BLaER1 treated with 17β-estradiol and CSF1 and Interleukin-3, amounts not matched to agents 10 nM and 100 nM (cell line): ENCODE results near the gene GMDS.

Source experiments
- H3K27ac ChIP-seq, 11 experiments: shearing (Covaris generic); formaldehyde crosslinking; 2 replicates each; pipeline ENCODE4 v1.8.1; 2022
- H3K27me3 ChIP-seq, 11 experiments: shearing (Covaris generic); formaldehyde crosslinking; 2 replicates each; pipeline ENCODE4 v1.8.1; 2022
- H3K36me3 ChIP-seq, 11 experiments: shearing (Covaris generic); formaldehyde crosslinking; 2 replicates each; pipeline ENCODE4 v1.8.1; 2022
- H3K4me1 ChIP-seq, 10 experiments: shearing (Covaris generic); formaldehyde crosslinking; 2 replicates each; pipeline ENCODE4 v1.8.1; 2022
- H3K4me2 ChIP-seq, 11 experiments: shearing (Covaris generic); formaldehyde crosslinking; 2 replicates each; pipeline ENCODE4 v1.8.1; 2022
- H3K4me3 ChIP-seq, 10 experiments: shearing (Covaris generic); formaldehyde crosslinking; 2 replicates each; pipeline ENCODE4 v1.8.1; 2022
- H3K9ac ChIP-seq, 11 experiments: shearing (Covaris generic); formaldehyde crosslinking; 2 replicates each; pipeline ENCODE4 v1.8.1; 2022
- H3K9me3 ChIP-seq, 11 experiments: shearing (Covaris generic); formaldehyde crosslinking; replicated peaks in 1 of 11; 2 replicates each; pipeline ENCODE4 v1.8.1; 2022
- H4K20me1 ChIP-seq, 11 experiments: shearing (Covaris generic); formaldehyde crosslinking; 2 replicates each; pipeline ENCODE4 v1.8.1; 2022
- Cebpa-rat ChIP-seq, 11 experiments: shearing (Covaris generic); IDR thresholded peaks; 2 replicates each; pipeline ENCODE4 v1.8.1; 2022

The GMDS gene

DNA sequence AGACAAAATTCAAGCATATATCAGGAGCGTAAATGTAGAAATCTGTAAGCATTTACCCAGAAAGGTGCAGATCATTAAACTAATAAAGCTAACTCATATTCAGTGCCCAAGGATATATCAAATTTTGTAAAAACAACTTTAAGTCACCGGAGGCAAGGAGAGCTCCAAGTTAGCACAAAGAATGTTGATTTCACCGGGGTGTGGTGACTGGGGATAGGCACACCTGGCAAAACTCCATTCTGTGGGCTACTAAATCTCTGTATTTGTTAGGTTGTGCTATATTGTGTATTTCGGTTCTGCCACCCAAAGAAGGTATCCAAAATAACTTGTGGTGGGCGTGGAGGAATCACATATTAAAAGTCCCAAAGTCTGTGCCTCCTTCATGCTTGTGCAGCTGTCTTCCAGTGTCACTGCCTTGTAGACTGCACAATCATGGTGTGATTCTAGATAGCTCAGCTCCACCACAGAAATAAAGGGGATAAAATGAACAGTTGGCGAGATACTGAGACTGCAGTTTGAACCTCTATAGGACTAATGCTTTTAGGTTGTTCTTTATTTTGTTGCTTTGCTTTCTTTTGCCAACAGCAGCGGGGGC, 111.6 kb downstream of the GMDS start:
- peaks cover 0 to 8% (median 0%) of the 10 kb centered on the region in 10 experiments; a peak in 5 of 20 replicates for H3K4me1 ChIP-seq
- H3K4me3 ChIP-seq: no peak overlapping the region
- peaks cover 0 to 6% (median 0%) of the 10 kb centered on the region in 11 experiments; a peak in 1 of 22 replicates for H4K20me1 ChIP-seq
- H3K4me2 ChIP-seq: no peak overlapping the region
- H3K9ac ChIP-seq: no peak overlapping the region
- TF ChIP-seq Cebpa-rat (IDR thresholded peaks at IDR 0.05): no peak
- H3K27me3 ChIP-seq: no peaks in the 10 kb centered on the region
- no peaks in the 10 kb centered on the region for H3K36me3 ChIP-seq
- H3K27ac ChIP-seq: no peak overlapping the region
- no peaks in the 10 kb centered on the region for H3K9me3 ChIP-seq

DNA sequence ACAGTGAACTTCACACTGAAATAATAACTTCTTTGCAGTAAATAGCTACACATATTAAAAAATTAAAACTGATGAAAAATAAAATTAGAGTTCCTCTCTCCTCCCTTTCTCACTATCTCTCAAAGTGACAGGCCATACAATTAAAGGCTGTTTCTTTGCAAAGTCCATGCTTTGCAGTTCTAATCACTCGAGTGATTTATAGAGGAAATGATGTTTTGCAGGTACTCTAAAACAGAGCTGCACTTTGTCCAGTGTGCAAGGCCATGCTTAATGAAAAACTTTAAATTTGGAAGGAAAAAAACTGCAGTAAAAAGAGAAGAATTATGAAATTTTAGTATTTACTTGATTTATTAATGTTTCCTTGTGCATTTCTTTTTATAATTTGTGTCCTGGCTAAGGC, 112.5 kb downstream of the GMDS start:
- Histone ChIP-seq H3K4me1 (peaks cover 0 to 17% (median 4%) of the 10 kb centered on the region in 10 experiments; a peak in 13 of 20 replicates), H3K27me3 (no peaks in the 10 kb centered on the region), H3K4me3 (no peak overlapping the region), H4K20me1 (peaks cover 0 to 6% (median 0%) of the 10 kb centered on the region in 11 experiments; a peak in 1 of 22 replicates), H3K36me3 (no peaks in the 10 kb centered on the region), H3K4me2 (no peak overlapping the region), H3K27ac (no peak overlapping the region), H3K9ac (no peak overlapping the region), H3K9me3 (no peaks in the 10 kb centered on the region)
- TF ChIP-seq Cebpa-rat (IDR thresholded peaks at IDR 0.05): no peak

DNA sequence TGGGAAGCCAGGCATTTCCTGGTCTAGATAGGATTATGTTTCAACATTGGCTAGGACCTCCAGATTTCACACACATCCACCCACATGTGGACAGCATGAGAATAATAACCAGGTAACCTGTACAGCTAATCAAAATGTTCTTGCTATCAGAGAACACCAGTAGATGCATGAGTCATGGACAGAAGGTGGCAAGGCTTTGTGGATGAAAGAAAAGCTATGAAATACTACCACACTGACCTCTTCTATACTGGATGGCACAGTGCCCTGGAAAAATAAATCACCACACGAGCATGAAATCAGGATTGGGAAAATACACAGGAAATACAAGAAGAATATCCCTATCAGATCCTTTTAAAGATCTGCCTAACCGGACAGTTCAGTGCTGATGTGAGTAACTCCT, 113.0 kb downstream of the GMDS start:
- no peaks in the 10 kb centered on the region for H3K36me3 ChIP-seq
- H3K27ac ChIP-seq: no peak overlapping the region
- no peak overlapping the region for H3K4me3 ChIP-seq
- H3K4me1 ChIP-seq: peaks cover 3 to 22% (median 9%) of the 10 kb centered on the region in 10 experiments; a peak in 17 of 20 replicates
- peaks cover 0 to 6% (median 0%) of the 10 kb centered on the region in 11 experiments; a peak in 1 of 22 replicates for H4K20me1 ChIP-seq
- H3K27me3 ChIP-seq: no peaks in the 10 kb centered on the region
- H3K9ac ChIP-seq: no peak overlapping the region
- TF ChIP-seq Cebpa-rat (IDR thresholded peaks at IDR 0.05): no peak
- no peak overlapping the region for H3K4me2 ChIP-seq
- H3K9me3 ChIP-seq: no peaks in the 10 kb centered on the region

DNA sequence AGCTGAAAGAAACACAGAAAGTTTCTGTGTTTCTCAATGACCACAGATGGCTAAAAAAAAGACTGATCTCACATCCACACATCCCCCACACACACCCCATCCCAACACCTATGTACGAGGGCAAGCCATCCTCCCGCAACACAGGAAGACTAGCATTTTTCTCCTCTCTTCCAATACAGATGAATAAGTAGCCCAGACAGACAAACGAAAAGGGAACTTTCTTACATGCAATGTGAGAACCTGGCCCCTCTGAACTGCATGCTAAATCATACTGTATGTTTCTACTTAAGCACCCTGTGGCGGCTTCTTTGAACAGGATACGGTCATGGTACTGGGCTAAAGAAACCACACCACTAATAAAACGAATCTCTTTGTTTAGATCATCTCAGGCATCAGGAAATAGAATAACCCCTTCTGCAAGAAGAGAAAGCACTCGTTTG, 116.2 kb downstream of the GMDS start:
- Histone ChIP-seq H3K4me2 (peak overlapping the region in 2 of 11 experiments; percentile 13 to 75; a peak in 2 of 22 replicates), H3K4me1 (peaks cover 6 to 31% (median 16%) of the 10 kb centered on the region in 10 experiments; a peak in 17 of 20 replicates), H3K9ac (no peak overlapping the region), H4K20me1 (peaks cover 0 to 5% (median 0%) of the 10 kb centered on the region in 11 experiments; a peak in 1 of 22 replicates), H3K36me3 (peaks cover 0 to 4% (median 0%) of the 10 kb centered on the region in 11 experiments; a peak in 3 of 22 replicates), H3K27ac (no peak overlapping the region), H3K4me3 (no peak overlapping the region), H3K9me3 (no peaks in the 10 kb centered on the region), H3K27me3 (no peaks in the 10 kb centered on the region)
- TF ChIP-seq Cebpa-rat (IDR thresholded peaks at IDR 0.05): no peak

DNA sequence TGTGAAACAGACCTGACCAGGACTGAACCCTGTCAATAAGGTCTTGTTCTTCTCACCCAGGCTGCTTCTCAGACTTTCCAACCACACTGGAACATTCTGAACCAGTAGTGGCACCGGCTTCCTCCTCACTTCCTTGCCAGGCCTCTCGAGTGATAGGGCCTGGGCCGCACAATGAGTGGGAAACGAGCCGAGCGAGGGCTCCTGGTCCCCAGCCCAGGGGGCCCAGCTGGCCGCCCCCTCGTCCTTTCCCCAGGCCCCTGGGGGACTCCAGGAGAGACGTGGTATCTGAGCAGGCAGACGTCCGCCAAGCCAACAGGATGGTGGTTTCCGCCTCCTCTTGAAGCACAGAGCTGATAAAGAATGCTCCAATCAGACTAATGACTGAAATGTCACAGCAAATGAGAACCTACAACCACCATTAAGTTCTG, 117.9 kb downstream of the GMDS start:
- Histone ChIP-seq H3K9ac (peak overlapping the region in 7 of 11 experiments; percentile 13 to 57 (median 37); a peak in 9 of 22 replicates), H3K4me1 (peaks cover 6 to 31% (median 16%) of the 10 kb centered on the region in 10 experiments; a peak in 17 of 20 replicates), H3K27ac (peak overlapping the region in 8 of 11 experiments; percentile 39 to 67 (median 50); a peak in 14 of 22 replicates), H3K4me3 (peak overlapping the region in 4 of 10 experiments; percentile 17 to 55 (median 26); a peak in 4 of 20 replicates), H3K9me3 (peaks cover 0 to 6% (median 0%) of the 10 kb centered on the region in 11 experiments; a peak in 3 of 22 replicates), H3K27me3 (no peaks in the 10 kb centered on the region), H4K20me1 (0 out of 22 replicates have a peak, but pooled peaks cover 0 to 4% (median 0%) of the 10 kb centered on the region in 11 experiments), H3K4me2 (peak overlapping the region; percentile 43 to 86 (median 74); a peak in 21 of 22 replicates), H3K36me3 (peaks cover 0 to 5% (median 0%) of the 10 kb centered on the region in 11 experiments; a peak in 3 of 22 replicates)
- TF ChIP-seq Cebpa-rat (IDR thresholded peaks at IDR 0.05): no peak

DNA sequence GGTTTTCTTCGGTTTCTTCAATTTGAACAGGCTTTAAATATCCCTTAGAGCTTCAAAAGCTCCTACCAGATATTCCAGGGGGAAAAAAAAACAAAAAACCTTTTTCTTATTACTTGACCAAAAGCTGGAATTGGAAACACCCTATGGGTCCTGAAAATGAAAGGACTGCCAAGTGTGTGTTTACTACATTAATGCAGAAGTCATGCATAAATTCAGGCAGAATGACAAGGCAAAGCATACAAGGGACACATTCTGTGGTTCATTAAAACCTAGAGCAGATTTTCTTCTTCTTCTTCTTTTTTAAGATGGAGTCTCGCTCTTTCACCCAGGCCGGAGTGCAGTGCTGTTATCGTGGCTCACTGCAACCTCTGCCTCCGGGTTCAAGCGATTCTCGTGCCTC, 119.1 kb downstream of the GMDS start:
- 0 out of 22 replicates have a peak overlapping the region, but pooled peaks of 1 of the 11 experiments have one; percentile 19 for H3K4me2 ChIP-seq
- H4K20me1 ChIP-seq: 0 out of 22 replicates have a peak, but pooled peaks cover 0 to 4% (median 0%) of the 10 kb centered on the region in 11 experiments
- H3K9me3 ChIP-seq: peaks cover 0 to 6% (median 0%) of the 10 kb centered on the region in 11 experiments; a peak in 3 of 22 replicates
- no peak overlapping the region for H3K9ac ChIP-seq
- no peak for TF ChIP-seq Cebpa-rat (IDR thresholded peaks at IDR 0.05)
- no peak overlapping the region for H3K4me3 ChIP-seq
- peaks cover 0 to 5% (median 0%) of the 10 kb centered on the region in 11 experiments; a peak in 3 of 22 replicates for H3K36me3 ChIP-seq
- no peaks in the 10 kb centered on the region for H3K27me3 ChIP-seq
- peaks cover 6 to 31% (median 16%) of the 10 kb centered on the region in 10 experiments; a peak in 17 of 20 replicates for H3K4me1 ChIP-seq
- no peak overlapping the region for H3K27ac ChIP-seq

DNA sequence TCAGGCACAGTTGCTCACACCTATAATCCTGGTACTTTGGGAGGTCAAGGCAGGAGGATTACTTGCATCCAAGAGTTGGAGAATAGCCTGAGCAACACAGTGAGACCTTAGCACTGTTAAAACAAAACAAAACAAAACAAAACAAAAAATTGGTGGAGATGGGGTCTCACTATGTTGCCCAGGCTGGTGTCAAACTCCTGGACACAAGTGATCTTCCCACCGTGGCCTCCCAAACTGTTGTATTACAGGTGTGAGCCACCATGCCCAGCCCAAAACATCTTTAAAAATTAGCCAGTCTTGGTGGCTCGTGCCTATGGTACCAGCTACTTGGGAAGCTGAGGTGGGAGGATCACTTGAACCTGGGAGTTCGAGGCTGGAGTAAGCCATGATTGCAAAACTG, 120.2 kb downstream of the GMDS start:
- Histone ChIP-seq H3K9ac (no peak overlapping the region), H3K4me2 (no peak overlapping the region), H3K27ac (no peak overlapping the region), H3K4me3 (no peak overlapping the region), H3K27me3 (no peaks in the 10 kb centered on the region), H3K36me3 (peaks cover 0 to 5% (median 0%) of the 10 kb centered on the region in 11 experiments; a peak in 3 of 22 replicates), H3K9me3 (peaks cover 0 to 6% (median 0%) of the 10 kb centered on the region in 11 experiments; a peak in 3 of 22 replicates), H3K4me1 (peaks cover 6 to 31% (median 16%) of the 10 kb centered on the region in 10 experiments; a peak in 17 of 20 replicates), H4K20me1 (no peaks in the 10 kb centered on the region)
- no peak for TF ChIP-seq Cebpa-rat (IDR thresholded peaks at IDR 0.05)

DNA sequence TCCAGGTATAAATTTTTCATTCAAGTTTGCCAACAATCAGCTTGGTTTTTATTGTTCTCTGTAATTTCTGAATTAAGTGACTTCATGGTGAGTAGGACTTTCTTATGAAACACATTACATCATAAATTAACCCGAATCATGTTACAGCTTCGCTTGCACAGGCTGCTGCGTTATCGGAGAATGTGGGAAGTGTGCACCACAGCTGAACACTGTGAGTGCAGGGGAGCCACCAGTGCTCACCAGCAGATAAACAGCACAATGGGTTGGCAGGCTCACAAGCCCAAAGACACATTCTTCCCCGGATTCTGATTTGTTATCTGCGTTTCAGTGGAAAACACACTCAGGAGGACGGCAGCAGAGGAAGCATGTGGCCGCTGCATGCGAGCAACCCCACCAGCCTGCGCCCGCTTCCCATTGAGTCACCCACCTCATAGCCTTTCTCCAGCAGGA, 121.1 kb downstream of the GMDS start:
- no peak overlapping the region for H3K4me2 ChIP-seq
- no peak overlapping the region for H3K4me3 ChIP-seq
- H3K4me1 ChIP-seq: peaks cover 6 to 27% (median 16%) of the 10 kb centered on the region in 10 experiments; a peak in 17 of 20 replicates
- H3K27me3 ChIP-seq: no peaks in the 10 kb centered on the region
- no peak for TF ChIP-seq Cebpa-rat (IDR thresholded peaks at IDR 0.05)
- peaks cover 0 to 6% (median 0%) of the 10 kb centered on the region in 11 experiments; a peak in 3 of 22 replicates for H3K9me3 ChIP-seq
- no peak overlapping the region for H3K9ac ChIP-seq
- no peak overlapping the region for H3K27ac ChIP-seq
- H4K20me1 ChIP-seq: no peaks in the 10 kb centered on the region
- peaks cover 0 to 5% (median 0%) of the 10 kb centered on the region in 11 experiments; a peak in 3 of 22 replicates for H3K36me3 ChIP-seq

DNA sequence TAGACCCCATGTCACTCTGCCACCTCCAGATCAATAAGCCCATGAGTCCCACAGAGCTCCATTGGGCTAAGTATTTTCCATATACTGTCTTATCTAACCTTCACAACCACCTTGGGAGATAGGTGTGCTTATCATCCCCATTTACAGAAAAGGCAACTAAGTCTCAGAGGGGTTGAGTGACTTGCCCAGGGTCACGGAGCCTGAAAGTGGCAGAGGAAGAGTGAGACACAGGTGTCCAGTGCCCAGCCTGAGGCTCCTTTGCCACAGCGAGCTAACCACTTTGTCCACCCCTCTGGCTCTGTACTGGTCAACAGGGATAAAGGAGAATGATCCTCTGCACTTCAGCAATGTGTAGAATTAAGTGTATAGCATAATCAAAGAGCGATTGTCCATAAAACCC, 124.5 kb downstream of the GMDS start:
- Histone ChIP-seq H3K9ac (no peak overlapping the region), H3K27me3 (no peaks in the 10 kb centered on the region), H4K20me1 (no peaks in the 10 kb centered on the region), H3K4me3 (no peak overlapping the region), H3K27ac (no peak overlapping the region), H3K4me1 (no peaks in the 10 kb centered on the region), H3K4me2 (no peak overlapping the region), H3K36me3 (peaks cover 0 to 8% (median 0%) of the 10 kb centered on the region in 11 experiments; a peak in 3 of 22 replicates), H3K9me3 (peaks cover 0 to 6% (median 0%) of the 10 kb centered on the region in 11 experiments; a peak in 3 of 22 replicates)
- no peak for TF ChIP-seq Cebpa-rat (IDR thresholded peaks at IDR 0.05)
